Lower leg skin (tissue), 4 donors: Measurements from ENCODE around the gene SYNPO2. TPM values are rescaled to one million over a fixed set of nuclear protein-coding genes. Genes with fewer than 3 reads are reported as not detected.
A peak's percentile ranks its signal among the peaks of the same experiment; 100 is the strongest.

Experiments used
- DNase-seq, 2 donors: peaks; one replicate each; pipeline ENCODE4 v3.0.0-alpha.2; 2019; ENCODE audit warnings: low spot score in 2 of 2
- H3K4me3 ChIP-seq: fragments of 200-600 bp; sonication (generic); 2 replicates; pipeline ENCODE4 v1.5.1; 2017; ENCODE audit warnings: mild to moderate bottlenecking, low read depth; ENCODE audit not compliant: poor library complexity, severe bottlenecking
- POLR2A ChIP-seq, 2 donors: fragments of 450-650 bp; IDR thresholded peaks; one replicate each; pipeline ENCODE4 v1.6.1; 2016 to 2017; ENCODE audit warnings: antibody characterized with exemption in 2 of 2, mild to moderate bottlenecking in 1 of 2, moderate library complexity in 1 of 2
- WGBS, 2 donors: methylation state at CpG; one replicate each; pipeline ENCODE4 v1.1.5; 2018; 5-methylcytosine and 5-hydroxymethylcytosine counted together
- intact Hi-C: fragments of 100-400 bp; cut with DNase I; formaldehyde crosslinking; loops from one replicate; pipeline ENCODE4 v1.15.0; 2023; ENCODE audit warnings: low total_unique reads
- total RNA-seq, 4 donors: library from RNA; depleted of rRNA; stranded (reverse); fragments of >200 nt; gene quantifications; one replicate each; pipeline ENCODE4 v1.1.0, GENCODE V29; 2016
- TF ChIP-seq, protein P1 (sequence below), 3 donors: fragments of 450-650 bp; IDR thresholded peaks; one replicate each; pipeline ENCODE4 v1.5.1; 2016; ENCODE audit warnings: antibody characterized with exemption in 3 of 3, mild to moderate bottlenecking in 3 of 3, moderate library complexity in 2 of 3

Gene SYNPO2
- total RNA-seq, 4 donors from 2014 or later, result 13.3 to 38.5 (median 16.1) TPM

DNA sequence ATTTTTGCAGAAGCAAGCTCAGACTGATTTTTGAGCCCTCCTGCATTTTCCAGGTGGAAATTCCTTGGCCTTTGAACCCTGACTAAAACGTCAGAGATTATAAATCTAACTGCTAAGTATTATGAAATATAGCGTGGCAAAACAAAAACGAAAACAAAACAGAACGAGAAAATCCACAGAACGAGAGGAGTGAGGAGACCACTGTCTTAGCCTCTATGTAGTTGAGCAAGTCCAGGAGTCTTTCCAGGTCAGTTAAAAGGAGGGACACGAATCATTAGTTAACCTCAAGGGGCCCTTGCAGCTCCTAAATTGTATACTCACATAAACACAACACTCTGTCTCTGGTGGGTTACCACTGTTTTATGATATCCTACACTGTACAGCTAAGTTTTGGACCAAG is 80.2 kb downstream of the SYNPO2 start:
- DNase-seq, result no peak
- no peak for TF ChIP-seq POLR2A (IDR thresholded peaks at IDR 0.05)
- TF ChIP-seq, protein P1, sequence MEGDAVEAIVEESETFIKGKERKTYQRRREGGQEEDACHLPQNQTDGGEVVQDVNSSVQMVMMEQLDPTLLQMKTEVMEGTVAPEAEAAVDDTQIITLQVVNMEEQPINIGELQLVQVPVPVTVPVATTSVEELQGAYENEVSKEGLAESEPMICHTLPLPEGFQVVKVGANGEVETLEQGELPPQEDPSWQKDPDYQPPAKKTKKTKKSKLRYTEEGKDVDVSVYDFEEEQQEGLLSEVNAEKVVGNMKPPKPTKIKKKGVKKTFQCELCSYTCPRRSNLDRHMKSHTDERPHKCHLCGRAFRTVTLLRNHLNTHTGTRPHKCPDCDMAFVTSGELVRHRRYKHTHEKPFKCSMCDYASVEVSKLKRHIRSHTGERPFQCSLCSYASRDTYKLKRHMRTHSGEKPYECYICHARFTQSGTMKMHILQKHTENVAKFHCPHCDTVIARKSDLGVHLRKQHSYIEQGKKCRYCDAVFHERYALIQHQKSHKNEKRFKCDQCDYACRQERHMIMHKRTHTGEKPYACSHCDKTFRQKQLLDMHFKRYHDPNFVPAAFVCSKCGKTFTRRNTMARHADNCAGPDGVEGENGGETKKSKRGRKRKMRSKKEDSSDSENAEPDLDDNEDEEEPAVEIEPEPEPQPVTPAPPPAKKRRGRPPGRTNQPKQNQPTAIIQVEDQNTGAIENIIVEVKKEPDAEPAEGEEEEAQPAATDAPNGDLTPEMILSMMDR (IDR thresholded peaks at IDR 0.05), result no peak
- H3K4me3 ChIP-seq, result no peak overlapping the region
- WGBS, 2 donors, result 22 to 31% methylated on average over 6 of the region's 6 CpGs
- intact Hi-C loops, result no loop called here

DNA sequence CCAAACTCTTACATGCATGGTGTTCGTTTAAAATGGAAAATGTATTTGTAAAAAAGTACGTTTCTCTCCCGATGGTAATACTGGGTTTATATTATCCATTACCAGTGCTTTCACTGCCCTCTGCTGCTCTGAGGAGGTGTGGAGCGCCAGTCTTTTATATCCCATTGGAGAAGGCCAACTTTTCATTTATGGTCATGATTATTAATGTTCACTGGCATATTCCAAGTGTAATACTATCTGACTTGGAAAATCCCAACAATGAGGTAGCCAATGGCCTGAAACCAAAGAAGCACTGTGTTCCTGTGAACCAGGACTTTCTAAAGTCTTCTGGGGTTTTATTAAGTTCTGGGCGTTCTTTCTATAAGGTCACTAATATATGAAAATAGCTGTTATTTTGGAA is 80.7 kb downstream of the SYNPO2 start:
- TF ChIP-seq, protein P1 (IDR thresholded peaks at IDR 0.05), result peak in 1 of 3 donors; percentile 46
- no peak for TF ChIP-seq POLR2A (IDR thresholded peaks at IDR 0.05)
- intact Hi-C loops, result no loop called here
- WGBS, 2 donors, result 10 to 15% methylated on average over 5 of the region's 5 CpGs
- DNase-seq, result peak in 1 of 2 donors; percentile 68
- H3K4me3 ChIP-seq, result no peak overlapping the region

DNA sequence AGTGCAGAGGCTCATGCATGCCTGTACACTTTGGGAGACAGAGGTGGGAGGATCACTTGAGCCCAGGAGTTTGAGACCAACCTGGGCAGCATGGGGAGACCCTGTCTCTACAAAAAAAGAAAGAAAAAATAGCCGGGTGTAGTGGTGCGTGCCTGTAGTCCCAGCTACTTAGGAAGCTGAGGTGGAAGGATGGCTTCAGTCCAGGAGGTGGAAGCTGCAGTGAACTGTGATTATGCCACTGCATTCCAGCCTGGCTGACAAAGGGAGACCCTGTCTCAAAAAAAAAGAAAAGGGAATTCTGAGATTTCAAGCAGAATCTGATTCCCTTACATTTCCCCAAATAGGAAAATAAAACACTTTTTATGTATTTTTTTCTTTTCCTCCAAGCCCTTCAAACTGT is 83.5 kb downstream of the SYNPO2 start:
- 70 to 86% methylated on average over 2 of the region's 2 CpGs for WGBS, 2 donors
- no peak for DNase-seq
- TF ChIP-seq, protein P1 (IDR thresholded peaks at IDR 0.05), result no peak
- TF ChIP-seq POLR2A (IDR thresholded peaks at IDR 0.05), result no peak
- no peak overlapping the region for H3K4me3 ChIP-seq
- intact Hi-C loops, result loop anchor here (10.0 kb wide), 1 partner anchor 227 kb away; no protein-coding TSS in a partner anchor

DNA sequence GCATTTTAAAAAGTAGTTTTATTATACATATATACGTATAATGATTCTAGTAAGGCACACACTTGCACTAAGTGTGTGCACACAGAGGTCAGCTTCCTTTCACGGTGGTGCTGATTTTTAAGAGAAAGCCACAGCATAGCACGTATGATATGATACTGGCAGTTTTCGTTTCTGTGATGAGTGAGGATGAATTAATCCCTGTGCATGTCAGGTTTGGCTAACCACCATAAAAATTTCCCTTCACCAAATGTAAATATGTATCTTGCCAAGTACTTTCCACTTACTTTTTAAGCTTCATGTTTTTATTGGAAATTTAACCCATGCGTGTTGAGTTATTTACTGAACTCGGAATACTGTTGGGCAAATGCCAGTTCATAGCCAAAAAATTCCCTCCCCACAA is 84.6 kb downstream of the SYNPO2 start:
- no peak for DNase-seq
- H3K4me3 ChIP-seq, result no peak overlapping the region
- 36 to 37% methylated on average over 6 of the region's 6 CpGs for WGBS, 2 donors
- TF ChIP-seq, protein P1 (IDR thresholded peaks at IDR 0.05), result no peak
- TF ChIP-seq POLR2A (IDR thresholded peaks at IDR 0.05), result no peak
- intact Hi-C loops, result loop anchor here (10.0 kb wide), 1 partner anchor 228 kb away; no protein-coding TSS in a partner anchor

DNA sequence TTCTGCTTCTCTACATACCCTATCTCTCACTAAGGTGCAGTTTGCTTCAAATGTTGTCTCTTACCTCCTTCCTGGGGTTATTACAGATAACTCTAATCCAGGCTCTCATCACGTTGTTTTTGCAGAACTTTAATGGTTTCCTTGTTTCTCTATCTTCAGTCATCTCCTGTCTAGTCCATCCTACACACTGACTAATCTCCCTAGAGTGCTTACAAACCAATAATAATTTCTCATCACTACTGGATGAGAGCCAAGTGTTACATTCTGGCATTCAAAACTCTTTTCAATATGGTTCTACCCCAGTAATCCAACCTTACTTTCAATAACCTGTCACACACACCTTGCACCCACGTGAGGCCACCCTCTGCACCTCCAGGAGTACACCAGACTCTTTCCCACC is 86.1 kb downstream of the SYNPO2 start:
- WGBS, 2 donors, result 60 to 66% methylated on average over 2 of the region's 2 CpGs
- TF ChIP-seq, protein P1 (IDR thresholded peaks at IDR 0.05), result no peak
- TF ChIP-seq POLR2A (IDR thresholded peaks at IDR 0.05), result no peak
- no peak overlapping the region for H3K4me3 ChIP-seq
- intact Hi-C loops, result loop anchor here (10.0 kb wide), 1 partner anchor 230 kb away; no protein-coding TSS in a partner anchor
- no peak for DNase-seq
